Panc1 (cell line): Measurements from ENCODE around the gene CDRT4.

Experiments
- POLR2AphosphoS5 ChIP-seq: IDR thresholded peaks from 2 replicates; pipeline ENCODE4 v1.6.1; 2012; ENCODE audit warnings: mild to moderate bottlenecking, low read depth, low read length, moderate library complexity
- SIN3A ChIP-seq: IDR thresholded peaks from 2 replicates; pipeline ENCODE4 v1.6.1; 2012; ENCODE audit warnings: low read depth, mild to moderate bottlenecking, low read length, moderate library complexity, borderline replicate concordance; ENCODE audit not compliant: insufficient read depth
- TF ChIP-seq, protein P1 (sequence below): fragments of 450-650 bp; IDR thresholded peaks from 2 replicates; pipeline ENCODE4 v1.5.1; 2017; ENCODE audit warnings: mild to moderate bottlenecking
- TF ChIP-seq, protein P2 (sequence below), 2 experiments: IDR thresholded peaks; 2 replicates each; pipeline ENCODE4 v1.6.1; 2011 to 2012; ENCODE audit warnings: low read depth in 2 of 2, control low read depth in 1 of 2, low read length in 1 of 2, mild to moderate bottlenecking in 1 of 2, moderate library complexity in 1 of 2; ENCODE audit not compliant: insufficient read depth in 1 of 2

DNA sequence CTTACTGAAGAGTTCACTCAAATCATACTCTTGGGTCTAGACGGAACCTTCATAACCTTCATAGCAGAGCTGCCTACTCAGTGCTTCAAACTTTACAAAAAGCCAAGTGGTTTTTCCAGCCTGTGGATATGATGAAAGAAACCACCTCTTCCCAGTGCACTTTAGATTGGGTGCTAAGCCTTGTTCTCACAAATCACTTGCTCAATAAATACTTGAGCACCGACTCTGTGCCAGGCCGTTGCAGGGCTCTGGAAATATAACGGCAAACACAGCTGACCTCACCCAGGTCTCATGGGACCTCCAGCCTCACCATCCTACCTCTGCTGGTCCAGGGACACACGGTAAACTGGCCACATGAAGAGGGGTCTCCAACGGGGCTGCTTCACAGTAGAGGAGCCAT lies 35.7 kb downstream of the CDRT4 start:
- TF ChIP-seq, protein P1, sequence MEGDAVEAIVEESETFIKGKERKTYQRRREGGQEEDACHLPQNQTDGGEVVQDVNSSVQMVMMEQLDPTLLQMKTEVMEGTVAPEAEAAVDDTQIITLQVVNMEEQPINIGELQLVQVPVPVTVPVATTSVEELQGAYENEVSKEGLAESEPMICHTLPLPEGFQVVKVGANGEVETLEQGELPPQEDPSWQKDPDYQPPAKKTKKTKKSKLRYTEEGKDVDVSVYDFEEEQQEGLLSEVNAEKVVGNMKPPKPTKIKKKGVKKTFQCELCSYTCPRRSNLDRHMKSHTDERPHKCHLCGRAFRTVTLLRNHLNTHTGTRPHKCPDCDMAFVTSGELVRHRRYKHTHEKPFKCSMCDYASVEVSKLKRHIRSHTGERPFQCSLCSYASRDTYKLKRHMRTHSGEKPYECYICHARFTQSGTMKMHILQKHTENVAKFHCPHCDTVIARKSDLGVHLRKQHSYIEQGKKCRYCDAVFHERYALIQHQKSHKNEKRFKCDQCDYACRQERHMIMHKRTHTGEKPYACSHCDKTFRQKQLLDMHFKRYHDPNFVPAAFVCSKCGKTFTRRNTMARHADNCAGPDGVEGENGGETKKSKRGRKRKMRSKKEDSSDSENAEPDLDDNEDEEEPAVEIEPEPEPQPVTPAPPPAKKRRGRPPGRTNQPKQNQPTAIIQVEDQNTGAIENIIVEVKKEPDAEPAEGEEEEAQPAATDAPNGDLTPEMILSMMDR, result no peak
- TF ChIP-seq POLR2AphosphoS5 (no peak), SIN3A (no peak)
- TF ChIP-seq, protein P2, sequence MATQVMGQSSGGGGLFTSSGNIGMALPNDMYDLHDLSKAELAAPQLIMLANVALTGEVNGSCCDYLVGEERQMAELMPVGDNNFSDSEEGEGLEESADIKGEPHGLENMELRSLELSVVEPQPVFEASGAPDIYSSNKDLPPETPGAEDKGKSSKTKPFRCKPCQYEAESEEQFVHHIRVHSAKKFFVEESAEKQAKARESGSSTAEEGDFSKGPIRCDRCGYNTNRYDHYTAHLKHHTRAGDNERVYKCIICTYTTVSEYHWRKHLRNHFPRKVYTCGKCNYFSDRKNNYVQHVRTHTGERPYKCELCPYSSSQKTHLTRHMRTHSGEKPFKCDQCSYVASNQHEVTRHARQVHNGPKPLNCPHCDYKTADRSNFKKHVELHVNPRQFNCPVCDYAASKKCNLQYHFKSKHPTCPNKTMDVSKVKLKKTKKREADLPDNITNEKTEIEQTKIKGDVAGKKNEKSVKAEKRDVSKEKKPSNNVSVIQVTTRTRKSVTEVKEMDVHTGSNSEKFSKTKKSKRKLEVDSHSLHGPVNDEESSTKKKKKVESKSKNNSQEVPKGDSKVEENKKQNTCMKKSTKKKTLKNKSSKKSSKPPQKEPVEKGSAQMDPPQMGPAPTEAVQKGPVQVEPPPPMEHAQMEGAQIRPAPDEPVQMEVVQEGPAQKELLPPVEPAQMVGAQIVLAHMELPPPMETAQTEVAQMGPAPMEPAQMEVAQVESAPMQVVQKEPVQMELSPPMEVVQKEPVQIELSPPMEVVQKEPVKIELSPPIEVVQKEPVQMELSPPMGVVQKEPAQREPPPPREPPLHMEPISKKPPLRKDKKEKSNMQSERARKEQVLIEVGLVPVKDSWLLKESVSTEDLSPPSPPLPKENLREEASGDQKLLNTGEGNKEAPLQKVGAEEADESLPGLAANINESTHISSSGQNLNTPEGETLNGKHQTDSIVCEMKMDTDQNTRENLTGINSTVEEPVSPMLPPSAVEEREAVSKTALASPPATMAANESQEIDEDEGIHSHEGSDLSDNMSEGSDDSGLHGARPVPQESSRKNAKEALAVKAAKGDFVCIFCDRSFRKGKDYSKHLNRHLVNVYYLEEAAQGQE (IDR thresholded peaks at IDR 0.05; ENCODE audit: insufficient read depth in 1 of 2, low read depth in 2 of 2, low read length in 1 of 2), result no peak
